Mammary epithelial cell (primary cell): Measurements from ENCODE around the gene XKR8.

Experiments
- CTCF ChIP-seq, 2 donors: IDR thresholded peaks in 1 of 2; conservative IDR thresholded peaks in 1 of 2; 2 replicates each; pipeline ENCODE4 v1.5.1; 2011 to 2012; ENCODE audit warnings: inconsistent platforms in 2 of 2, low read length in 2 of 2, mild to moderate bottlenecking in 2 of 2, control low read depth in 1 of 2, low read depth in 1 of 2; ENCODE audit not compliant: insufficient read depth in 1 of 2; ENCODE audit errors: extremely low read depth in 1 of 2
- EZH2 ChIP-seq: IDR thresholded peaks from 2 replicates; pipeline ENCODE4 v1.6.1; 2012; ENCODE audit warnings: low read length, inconsistent platforms, borderline replicate concordance

DNA sequence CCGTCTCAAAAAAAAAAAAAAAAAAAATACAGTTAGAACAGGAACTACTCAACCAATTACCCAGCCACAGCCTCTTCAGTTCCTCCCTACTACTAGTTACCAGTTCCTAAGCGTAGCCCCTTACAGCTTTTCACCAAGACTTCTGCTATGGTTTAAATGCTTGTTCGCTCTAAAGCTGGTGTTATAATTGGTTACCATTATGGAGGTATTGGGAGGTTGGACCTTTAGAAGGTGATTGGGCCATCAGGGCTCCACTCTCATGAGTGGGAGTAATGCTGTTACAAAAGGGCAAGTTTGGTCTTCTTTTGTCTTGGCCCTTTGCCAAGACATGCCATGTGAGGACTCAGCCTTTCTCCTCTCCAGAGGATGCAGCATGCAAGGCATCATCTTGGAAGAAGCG lies 28.0 kb upstream of the XKR8 start:
- TF ChIP-seq CTCF (conservative IDR thresholded peaks at IDR 0.05 in 1 of 2, IDR thresholded peaks at IDR 0.05 in 1 of 2; ENCODE audit: extremely low read depth in 1 of 2, insufficient read depth in 1 of 2, low read depth in 1 of 2, low read length in 2 of 2), result no peak
- no peak for TF ChIP-seq EZH2
